HG03521 (cell line): ENCODE measurements around the gene LDAH.

Experiments used
- ATAC-seq: cut with Tn5 transposase; IDR thresholded peaks from one replicate; pipeline ENCODE4 v1.9.1; 2021; ENCODE audit warnings: mild to moderate bottlenecking, moderate library complexity; ENCODE audit not compliant: unreplicated experiment

LDAH gene

DNA sequence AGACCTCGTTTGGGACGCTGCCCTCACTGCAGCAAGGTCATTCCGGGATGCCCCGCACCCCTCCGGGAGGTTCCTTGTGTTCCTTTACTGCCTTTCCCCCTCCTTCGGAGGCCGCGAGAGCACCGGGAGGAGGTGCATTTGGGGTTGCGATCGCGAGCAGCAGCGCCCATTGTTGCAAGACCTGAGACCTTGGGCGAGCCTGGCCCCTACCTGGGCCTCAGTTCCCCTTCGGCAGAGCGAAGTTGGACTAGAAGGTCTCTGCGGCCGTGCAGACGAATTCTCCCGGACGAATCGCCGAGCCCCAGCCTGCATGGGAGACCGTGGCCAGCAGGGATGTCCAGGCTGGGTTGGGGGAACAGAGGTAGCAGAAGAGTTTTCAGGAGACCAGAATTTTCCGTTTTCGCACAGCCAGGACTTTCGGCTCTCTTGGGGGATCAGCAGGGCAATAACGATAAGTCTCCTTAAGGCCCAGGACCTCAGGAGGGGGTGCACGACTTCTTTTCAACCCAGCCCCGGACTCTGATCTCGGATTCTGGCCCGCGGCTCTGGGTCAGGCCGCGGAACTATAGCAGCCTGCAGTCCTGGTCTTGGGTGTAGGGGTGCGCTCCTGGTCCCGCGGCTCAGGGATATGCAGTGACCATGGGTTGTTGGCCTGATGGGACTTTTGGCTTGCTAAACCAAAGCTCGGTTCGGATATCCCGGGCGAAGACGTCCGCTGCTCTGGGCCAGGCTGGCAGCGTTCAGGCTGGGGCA is 153.2 kb downstream of the LDAH start:
- ATAC-seq: no peak

DNA sequence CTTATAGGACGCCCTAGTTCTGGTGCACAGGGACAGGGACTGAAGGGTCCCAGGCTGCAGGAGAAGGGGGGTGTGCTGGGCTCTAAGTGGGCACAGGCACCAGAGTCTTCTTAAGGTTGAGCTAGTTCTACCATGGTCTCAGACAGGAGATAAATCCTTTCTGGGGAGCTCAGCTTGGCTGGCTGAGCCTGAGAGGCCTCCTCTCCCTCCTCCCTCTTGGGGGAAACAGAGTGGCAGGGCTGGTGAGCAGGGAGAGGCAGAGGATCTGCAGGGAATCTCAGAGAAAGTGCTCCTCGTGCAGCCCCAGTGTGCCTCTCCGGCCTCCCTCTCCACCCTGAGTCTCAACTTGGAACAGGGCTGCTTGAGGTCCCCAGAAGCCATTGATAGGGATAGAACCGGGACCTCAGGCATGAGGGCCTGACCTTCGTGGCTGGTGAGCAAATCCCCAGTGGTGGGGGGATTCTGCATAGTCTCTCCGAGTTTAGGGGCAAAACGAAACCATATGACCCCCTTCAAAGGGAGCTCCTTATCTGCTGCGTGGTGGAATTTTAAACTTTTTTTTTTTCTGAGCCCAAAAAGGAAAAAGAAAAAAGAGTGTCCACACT is 153.9 kb downstream of the LDAH start:
- no peak for ATAC-seq

DNA sequence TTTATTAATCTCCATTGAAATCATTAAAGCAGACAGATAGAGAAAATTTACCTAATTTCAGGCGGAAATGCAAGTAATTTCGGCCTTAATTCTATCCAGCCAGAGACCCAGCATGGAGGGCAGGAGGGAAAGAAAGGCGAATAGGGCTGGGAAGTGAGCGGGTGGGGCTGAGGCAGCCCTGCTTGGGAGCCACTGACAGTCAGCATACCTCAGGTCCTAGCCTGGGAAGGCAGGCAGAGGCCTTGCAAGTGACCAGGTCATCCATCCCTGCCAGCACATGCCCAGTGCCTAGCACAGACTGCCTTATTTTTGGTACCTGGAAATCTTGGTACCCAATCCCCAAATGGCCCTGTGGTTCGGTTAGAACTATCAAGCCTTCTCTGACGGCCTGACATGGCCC is 154.4 kb downstream of the LDAH start:
- ATAC-seq: no peak

DNA sequence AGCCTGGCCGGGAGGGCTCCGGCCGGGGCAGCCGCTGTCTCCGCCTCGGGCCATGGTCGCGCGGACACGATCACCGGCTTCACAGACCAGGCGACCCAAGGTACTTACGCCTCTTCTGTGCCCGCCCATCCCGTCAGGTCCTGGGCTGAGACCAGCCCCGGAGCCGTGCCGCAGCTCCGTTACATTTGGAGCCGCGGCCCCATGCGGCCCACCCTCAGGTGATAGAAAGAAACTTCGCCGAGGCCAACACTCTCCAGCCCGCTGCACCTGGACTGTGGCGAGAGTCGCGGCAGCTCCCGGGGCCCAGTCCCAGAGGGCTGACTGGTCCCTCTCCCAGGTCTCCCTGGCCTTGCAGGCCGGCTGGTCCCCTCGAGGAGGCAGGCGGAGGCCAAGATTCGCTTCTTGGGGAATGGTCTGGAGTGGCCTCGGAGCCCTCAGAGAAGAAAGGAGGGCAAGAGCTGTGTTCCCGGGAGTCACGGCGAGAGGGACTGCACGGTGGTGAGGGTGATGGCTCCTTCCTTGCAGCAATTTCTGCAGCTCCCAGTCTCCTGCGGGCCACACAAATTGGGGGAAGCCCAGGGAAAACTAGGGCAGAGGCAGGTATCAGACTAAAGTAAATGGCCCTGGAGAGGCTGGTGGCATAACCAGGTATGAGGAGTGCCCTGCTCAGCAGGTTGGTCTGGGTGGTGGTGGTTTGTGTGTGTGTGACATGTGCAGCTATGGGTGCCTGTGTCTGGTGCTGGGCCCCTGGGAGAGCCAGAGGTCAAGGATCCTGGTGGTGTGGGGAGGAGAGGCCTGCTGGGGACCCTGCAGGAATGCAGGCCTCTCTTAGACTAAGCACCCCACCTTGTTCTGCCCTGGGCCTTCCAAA is 155.1 kb downstream of the LDAH start:
- ATAC-seq: peak; percentile 22

DNA sequence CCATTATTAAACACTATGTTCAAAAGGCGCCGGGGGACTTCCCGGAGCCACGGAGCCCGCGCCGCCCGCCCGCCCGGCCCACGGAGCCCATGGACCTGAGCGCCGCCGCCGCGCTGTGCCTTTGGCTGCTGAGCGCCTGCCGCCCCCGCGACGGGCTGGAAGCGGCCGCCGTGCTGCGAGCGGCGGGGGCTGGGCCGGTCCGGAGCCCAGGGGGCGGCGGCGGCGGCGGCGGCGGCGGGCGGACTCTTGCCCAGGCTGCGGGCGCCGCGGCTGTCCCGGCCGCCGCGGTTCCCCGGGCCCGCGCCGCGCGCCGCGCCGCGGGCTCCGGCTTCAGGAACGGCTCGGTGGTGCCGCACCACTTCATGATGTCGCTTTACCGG is 155.8 kb downstream of the LDAH start:
- ATAC-seq: peak; percentile 32

DNA sequence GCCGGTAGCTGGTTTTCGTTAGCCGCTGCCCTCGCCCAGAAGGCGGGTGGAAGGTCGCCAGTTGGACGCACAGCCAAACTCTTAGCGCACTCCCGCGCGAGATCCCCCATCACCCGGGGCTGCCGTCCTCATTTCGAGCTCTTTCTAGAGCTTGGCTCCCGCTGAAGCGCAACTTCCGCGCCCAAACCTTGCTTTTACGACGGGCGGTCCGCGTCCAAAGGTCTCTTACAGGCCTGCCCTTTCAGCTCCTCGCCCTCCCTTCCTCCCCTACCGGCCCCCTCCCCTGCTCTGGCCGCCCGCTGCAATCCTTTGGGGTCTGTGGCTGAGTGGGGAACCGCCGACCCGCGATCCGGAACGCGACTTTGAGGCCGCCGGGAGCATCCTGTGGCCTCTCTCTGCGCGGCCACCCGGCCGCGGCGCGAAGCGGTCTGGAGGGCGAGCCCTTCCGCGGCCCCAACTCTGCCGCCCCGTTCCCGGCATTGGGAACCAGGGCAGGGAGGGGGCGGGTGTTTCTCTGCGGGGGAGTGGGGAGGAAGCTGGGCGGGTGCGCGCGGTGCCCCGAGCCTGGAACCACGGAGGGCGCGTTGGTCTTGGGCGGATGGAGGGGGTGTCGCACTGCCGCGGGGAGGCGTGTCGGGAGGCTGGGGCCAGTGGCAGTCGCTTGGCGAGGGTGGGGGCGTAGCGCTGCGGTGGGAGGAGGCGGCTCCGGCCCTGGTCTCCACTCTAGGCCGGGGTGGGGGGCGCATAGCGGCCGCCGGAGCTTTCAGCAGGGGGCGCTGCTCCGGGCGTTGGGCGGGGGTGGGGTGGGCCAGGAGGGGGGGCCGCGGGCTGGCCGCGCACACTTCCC is 156.4 kb downstream of the LDAH start, which contains the start of gene GDF7:
Gene GDF7 (plus strand): TSS at position 841 of the 847 bp plus-strand sequence. CDS start 96 bp downstream, outside the sequence.
- ATAC-seq: peak; percentile 16

DNA sequence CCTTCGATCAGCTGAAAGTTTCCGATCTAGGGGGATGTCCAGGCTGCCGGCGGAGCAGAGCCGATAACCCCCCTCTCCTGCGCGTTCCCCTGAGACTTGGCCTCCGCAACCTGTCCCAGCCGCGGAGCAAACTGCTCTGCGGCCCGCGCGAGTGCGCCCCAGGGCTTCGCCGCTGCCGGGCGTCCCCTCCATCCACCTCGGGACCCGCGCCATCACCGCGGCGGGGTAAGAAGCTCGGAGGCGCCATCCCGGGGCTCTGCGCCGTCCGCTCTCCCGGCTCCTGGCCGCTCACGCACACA is 156.9 kb downstream of the LDAH start:
- ATAC-seq: no peak

DNA sequence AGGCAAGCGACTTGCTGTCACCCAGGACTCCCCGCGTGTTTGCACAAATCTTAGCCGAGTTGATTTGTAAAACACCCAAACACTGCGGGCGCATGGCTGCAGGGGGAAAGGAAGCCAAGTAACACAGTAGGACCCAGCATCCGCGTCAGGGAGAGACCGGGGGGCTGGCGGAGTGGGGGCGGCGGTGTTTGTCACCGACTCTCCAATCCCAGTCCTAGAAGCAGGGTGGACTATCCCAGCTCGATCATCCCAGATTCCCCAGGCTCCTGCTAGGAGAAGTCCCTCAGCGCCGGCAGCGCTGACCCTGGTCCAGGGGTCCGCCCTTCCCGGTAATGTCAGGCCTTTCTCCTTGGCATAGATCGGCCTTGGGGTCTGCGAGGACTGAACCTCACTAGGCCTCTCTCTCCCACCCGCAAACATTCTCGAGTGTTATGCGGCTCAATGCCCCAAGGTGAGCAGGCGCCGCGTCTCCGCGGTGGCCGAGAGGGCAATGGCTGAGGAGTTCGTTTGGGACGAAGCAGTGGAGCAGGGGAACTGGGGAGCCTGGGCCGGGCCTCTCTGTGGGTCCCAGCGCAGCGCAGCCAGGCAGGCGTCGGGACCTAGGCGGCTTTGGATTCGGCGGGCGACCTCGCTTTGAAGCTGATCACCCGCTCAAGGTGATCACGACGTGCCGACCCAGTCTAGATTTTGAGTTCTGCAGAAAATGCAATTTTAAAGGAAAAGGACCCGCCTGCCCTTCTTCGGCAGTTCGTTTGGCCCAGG is 157.5 kb downstream of the LDAH start:
- no peak for ATAC-seq

DNA sequence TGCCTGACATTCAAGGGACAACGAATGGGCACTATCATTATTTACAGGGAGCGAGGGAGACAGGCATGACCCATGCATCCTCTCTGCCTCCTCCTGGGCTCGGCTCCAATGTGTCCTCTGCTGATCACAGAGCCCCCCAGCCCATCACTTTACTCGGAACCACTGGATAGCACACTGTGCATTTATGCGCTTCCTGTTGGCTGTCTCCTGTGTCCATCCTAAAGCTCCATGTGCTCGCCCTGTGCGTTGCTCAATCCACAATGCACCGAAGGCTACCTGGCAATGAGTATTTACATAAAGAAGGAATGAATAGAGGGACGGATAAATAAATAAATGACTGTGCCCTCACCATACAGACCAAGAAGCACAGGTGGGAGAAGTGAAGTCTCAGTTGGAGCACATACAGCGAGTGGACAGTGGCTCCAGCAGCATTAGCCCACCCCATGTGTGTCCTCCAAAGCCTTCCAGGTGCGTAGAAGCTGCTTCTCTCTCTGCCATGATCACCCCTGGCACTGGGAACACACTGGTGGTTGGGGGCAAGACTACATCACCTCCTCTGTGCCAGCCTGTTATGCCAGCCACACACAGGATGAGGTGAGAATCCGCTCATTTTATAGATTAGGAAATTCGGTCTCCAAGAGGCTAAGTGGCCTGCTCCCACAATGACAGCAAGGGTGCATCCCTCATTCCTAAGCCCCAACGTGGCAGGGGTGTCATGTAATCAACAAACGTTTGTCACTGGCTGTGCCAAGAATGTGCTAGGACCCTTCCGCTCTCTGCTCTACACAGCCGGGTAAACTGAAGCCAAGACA is 158.3 kb downstream of the LDAH start:
- no peak for ATAC-seq

DNA sequence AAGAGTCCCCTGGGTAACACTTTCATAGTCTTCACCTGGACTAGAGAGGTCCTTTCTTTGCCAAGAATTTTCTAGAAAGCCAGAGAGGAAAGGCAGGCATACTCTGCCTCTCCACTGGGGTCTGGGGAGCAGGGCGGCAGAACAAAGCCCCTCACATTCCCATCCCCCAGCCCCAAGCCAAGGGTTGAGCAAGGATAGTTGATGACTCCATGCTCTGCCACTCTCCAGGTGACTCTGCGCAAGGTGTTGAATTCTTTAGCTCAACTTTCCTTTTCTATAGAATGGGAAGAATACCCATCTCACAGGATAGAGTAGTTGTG is 158.9 kb downstream of the LDAH start:
- ATAC-seq: no peak

DNA sequence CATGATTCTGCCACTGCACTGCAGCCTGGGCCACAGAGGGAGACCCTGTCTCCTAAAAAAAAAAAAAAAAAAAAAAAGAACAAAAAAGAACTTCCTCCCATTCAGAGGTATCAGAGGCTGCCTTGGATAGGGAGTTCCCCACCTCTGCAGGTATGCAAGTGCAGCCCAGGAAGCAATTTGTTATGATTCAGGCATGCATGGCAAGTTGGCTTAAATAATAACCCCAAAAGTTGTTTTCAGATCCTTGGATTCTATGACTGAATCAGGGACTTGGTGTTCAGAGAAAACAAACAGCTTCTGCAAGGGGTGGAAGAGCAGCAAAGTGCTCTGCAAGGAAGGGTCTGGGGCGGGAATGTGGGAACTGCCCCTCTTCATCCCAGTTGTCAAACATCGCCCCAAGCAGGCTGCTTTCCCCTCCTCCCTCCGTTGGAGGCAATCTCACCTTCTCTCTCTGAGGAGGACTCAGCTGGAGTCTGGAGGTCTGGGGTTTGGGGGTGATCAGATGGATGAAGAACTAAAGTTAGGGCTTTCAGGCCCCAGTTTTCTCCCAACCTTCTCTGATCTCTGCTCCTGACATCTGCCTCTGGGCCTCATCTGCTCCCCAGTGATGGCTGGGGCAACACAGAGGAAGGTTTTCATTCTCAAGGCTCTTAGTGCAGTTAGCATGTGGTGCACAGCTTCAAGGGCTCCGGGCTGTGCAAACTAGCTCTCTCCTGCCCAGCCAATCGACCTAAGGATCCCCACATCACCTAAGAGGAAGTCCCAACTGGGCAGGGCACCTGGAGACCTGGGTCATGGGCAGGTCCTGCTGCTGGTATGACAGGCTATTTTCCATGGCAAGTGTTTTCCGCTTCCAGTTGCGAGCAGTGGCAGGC is 159.5 kb downstream of the LDAH start:
- ATAC-seq: no peak

DNA sequence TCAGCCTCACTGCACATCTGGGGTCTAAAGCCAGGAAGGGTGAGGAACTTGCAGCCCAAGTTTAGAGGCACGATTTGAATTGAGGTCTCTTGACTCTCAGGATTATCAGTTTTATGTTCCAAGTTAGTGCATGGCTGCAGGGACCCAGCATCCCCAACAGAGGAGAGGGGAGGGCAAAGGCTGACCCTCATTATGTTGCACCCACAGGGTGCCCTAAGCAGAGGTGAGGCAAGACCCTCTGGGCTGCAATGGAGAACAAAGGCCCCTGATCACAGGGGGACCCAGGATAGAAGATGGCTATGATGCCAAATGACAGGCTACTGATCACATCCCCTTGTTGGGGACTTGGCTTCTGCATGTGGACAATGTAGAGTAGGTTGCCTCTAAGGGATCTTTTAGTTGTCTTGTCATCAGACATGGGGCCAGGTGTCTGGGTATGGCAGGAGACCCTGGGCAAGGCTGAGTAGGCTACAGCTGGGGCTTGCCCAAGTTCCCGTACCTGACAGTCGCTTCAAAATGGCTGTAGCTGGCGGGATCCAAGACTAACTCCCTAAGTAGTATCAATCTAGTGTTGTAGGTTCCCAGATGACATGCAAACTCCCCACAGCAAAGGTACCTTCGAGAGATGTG is 160.5 kb downstream of the LDAH start:
- ATAC-seq: no peak

DNA sequence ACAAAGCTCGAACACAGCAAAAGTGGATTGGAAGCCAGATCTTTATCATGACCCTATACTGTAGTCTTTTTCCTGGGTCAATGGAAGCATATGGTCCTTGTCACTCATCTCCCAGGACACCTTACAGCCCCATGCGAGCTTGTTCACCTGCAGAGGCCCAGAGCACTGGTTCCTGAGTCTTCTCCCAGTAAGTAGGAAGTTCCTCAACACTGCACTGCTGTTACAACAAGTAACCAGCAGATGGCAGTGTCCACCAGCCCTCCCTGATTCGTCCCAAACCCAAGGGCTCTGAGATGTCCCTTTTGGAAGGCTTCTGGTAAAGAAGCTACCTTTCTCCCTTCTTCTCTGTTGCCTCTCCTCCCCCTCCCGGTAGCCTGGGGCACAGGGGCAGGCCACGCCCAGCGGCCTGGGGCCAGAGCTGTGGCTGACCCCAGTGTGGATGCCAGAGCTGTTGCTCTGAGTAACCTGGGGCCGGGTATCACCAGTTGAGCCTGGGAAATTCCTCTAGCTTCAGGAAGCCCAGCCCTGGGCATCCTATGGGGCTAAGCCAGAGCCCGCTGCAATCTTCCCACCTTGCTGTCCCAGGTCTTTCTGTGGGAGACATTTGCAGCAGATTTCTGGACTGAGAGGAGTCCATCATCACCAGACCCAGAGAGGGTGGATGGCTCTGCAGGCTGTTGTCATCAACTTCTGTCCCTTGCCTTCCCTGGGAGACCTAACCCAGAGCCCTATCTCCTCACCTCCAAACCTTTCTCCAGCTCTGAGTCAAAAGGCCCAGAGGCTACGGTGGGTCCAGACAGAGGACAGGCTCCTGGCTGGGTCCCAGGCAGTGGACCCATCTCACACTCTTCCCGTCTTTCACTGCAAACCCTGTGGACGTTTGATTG is 161.2 kb downstream of the LDAH start:
- ATAC-seq: peak; percentile 47

DNA sequence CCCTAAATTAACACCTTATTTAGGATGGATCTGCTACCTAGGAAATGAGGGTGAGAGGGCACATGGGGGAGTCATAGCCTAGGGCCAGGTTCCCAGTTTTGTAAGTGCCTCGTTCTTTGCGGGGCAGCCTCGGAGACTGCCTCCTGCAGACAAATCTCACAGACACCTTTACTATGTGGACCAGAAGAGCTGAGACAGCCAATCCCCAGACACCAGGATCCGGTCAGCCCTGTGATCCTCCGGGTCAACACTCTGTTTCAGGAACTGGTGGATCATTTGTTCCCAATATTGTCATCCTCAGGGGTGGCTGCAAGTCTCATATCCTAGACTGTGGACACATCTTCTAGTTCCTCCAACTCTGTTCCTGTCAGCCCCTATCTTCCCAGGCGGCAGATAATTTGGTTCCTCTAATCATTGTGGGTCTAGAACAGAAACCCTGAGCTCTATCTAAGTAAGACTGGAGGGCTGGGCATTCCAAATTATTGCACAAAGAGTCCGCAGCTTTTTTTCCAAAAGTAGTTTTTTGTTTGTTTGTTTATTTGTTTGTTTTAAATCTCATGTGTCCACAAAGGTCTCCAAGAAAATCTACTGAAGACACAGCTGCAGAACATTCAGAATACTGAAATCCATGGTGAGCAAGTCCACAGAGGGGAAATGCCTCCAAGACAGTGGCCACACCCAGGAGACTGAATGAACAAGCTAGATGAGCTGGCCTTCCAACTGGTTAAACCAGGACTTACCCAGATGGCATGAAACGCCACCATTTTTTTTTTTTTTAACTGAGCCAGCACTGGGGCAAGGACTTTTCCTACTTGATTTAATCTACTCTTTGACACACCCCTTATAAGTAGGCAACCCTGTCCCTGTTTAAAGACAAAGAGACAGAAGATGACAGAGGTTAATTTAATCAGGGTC is 162.1 kb downstream of the LDAH start:
- ATAC-seq: no peak

DNA sequence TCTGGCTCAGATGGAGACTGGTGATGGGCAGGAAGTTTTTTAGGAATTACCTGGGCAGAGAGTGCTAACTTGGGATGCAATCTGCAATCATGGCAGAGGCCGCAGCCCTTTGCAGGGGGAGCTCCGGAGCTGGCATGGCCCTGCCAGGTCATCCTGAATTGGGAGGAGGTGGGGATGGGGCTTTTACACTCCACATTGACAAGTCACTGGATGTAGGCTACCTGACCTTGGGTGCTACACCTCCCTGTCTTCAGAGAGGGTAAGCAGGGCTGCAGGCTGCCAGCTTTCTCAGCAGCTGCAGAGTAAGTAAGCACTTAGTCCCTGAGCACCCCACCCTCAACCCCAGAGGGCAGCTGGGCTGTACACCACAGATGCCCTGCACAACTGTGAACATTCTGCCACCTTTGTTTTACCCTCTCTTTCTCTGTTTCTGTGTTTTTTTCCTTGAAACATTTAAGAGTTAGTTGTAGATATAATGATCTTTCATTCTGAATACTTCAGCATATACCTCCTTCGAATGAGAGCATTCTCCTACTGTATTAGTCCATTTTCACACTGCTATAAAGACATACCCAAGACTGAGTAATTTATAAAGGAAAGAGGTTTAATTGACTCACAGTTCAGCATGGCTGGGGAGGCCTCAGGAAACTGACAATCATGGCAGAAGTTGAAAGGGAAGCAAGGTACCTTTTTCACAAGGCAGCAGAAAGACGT is 165.2 kb downstream of the LDAH start:
- ATAC-seq: no peak

DNA sequence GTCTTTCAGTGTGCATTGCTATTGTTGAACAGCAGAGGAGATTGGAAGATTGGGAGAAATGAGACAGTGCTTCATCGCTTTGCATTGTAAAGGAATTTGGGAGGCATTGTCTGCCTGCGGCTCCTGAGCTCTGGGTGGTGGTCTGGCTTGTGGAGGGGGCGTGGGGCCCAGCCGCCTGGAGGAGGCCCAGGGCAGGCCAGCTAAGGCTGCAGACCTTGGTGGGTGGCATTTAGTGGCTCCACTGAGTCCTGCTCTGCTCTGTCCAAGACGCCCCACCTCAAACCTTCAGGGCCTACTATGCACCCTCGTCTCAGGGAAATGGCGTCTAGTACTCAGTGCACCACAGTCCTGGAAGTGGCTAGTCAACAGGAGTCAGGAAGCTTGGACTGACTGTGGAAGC is 166.3 kb downstream of the LDAH start:
- no peak for ATAC-seq
